HG02678 (cell line): ENCODE results near the gene CREG2.

Experiments
- ATAC-seq: cut with Tn5 transposase; IDR thresholded peaks from one replicate; pipeline ENCODE4 v1.9.1; 2021; ENCODE audit warnings: mild to moderate bottlenecking, moderate library complexity; ENCODE audit not compliant: unreplicated experiment

The CREG2 gene, protein sequence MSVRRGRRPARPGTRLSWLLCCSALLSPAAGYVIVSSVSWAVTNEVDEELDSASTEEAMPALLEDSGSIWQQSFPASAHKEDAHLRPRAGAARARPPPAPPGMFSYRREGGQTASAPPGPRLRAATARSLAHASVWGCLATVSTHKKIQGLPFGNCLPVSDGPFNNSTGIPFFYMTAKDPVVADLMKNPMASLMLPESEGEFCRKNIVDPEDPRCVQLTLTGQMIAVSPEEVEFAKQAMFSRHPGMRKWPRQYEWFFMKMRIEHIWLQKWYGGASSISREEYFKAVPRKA

DNA sequence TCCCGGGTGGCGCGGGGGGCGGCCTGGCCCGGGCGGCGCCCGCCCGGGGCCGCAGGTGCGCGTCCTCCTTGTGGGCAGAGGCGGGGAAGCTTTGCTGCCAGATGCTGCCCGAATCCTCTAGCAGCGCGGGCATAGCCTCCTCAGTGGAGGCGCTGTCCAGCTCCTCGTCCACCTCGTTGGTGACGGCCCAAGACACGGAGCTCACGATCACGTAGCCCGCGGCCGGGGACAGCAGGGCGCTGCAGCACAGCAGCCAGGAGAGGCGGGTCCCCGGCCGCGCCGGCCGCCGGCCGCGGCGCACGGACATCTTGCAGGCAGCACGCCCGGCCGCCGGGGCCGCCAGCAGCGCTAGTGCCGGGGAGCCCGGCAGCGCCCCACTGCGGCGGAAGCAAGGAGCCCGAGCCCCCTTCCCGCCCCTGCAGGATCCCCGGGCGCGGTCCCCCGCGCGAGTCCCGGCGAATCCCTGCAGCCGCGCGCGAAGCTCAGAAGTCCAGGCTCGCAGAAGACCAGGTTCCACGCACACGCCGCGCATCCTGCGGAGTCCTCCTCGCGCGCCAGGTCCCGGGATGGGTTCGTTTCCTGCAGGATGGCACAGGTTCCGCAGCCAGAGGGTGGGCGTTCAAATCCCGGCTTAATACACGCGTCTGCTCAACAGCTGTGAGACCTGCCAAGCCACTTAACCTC lies at the start of gene CREG2:
CREG2 (minus strand) TSS at position 353 of the 684 bp plus-strand sequence; CDS start at position 307, 46 bp downstream.
- no peak for ATAC-seq

DNA sequence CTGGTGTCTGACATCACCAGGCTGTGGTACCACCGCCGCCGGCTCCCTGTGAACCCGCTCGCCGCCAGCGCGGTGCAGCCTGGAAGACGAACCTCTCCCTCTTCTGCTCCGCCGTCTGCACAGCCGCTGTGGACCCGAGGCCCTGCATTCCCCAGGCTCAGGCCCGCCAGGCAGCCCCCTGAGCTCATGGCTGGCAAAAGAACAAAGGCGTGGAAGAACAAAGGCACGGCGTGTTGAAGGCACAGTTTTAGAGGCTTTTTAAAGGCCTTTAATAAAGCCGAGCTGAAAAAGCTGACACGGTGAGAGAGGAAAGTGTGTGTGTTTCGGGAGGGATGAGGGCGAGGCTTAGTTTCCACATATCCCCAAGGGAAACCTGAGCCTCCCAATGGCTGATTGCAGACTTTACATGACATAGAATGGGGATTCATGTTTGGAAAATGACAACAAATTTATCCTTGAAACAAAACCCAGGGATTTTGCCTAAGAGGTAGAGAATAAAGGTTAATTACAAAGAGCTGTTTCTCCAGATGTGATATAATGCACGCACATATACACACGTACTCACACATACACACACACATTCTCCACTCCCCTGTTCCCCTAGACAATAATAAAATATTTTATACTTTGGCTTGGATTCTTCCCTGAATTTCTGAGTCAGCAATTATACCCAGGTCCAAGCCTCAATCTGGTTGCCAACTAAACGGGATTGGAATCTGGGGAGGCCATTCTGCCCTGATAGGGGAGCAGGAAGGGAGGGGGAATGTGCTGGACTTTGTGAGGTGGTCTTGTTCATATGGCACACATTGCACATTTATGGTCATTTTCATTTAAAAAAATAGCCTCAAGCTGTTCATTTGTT lies 47.9 kb upstream of the CREG2 start:
- ATAC-seq = no peak

DNA sequence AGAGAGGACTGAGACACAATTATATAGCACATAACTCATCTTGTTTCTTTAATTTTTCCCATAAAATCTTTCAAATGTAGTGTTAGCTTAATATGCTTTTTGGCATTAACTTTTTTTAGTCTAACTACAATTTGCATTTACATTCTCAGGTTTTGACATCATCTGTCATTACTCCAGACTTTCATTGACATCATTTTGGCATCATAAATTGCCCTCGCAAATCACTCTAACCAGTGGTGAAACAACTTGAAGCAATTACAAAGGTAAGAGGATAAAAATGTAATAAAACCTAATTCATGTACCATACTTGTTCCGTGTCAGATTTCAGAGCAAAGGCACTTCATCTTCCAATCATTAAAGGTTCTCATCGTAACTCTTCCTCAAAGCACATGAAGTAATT lies 46.2 kb upstream of the CREG2 start:
- no peak for ATAC-seq

DNA sequence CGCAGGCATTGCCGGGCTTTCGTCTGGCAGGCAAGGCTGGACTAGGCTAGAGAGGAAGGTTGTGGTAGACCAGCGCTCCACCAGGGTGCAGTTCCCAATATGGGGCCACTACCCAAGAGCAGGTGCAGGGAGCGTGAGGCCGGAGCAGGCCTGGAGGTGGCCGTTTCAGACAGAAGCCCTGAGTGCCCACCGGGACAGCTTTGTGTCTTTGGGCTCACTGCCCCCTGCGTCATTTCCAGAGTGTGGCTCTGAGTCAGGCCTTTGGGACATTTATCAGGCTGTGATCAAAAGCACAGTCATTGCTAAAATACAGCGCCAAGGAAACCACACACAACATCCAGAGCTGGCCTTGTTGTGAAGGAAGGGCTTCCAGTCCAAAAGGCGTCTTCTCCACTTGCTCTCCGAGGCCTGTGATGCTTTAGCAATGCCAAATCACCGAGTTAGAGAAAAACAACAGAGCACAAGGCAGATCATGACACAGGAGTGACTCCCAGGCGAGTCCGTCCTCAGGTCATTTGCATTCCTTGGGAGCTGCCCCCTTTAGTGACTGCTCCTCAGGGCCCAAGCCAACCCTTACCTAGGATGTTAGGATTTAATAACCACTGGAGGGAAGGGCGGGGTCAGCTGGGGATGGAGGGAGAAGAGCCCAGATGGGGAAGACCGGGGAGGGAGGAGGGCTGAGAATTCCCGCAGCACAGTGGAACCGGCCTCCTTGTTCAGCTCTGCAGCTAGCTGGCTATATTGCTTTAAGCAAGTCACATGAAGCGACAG lies 45.3 kb upstream of the CREG2 start:
- no peak for ATAC-seq

DNA sequence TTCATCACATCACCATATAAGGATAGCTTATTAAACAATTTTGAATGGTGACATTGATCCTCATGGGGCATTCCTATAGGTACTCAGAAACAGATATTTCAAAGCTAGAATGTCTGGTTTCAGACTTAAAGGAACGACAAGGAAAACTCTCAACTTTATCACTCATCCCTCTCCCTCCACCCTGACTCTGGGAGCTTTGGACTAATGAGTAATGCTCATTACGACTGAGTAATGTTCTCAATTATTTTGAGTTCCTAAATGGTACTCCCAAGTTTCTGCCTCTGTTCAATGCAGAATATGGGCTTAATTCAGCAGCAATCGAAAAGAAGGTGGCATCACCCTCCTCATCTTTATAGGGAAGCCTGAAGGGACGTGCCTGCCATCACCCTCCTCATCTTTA lies 44.2 kb upstream of the CREG2 start:
- ATAC-seq = no peak

DNA sequence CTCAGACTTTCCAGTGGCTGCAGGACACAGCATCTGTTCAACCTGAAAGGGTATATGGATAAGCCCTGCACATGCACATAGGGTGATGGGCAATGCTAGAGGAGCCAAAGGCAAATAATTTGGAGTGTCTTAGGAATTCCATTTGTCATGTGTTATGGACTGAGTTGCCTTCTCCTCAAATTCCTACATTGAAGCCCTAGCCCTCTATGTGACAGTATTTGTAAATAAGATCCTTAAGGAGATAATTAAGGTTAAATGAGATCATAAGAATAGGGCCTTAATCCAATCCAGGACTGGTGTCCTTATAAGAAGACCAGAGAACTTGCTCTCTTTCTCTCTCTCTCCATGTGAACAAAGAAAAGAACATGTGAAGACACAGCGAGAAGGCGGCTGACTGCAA lies 42.9 kb upstream of the CREG2 start:
- no peak for ATAC-seq

DNA sequence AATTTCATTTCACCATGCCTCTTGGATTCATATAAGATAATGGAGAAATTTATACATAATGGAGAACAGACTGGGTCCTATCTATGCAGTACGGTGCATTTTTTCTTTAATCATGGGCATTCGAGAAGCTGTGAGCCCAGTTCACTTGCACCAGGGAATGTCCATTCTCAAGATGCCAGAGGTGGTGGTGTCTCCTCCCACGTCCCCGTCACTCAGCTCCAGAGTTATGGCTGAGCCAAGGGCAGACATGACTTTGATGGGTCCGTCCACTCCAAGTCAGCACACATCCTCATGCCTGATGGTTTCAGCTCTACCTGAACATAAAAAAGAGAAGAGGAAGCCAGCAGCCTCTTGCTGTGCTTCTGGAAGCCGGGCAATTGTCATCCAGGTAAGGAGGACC lies 42.1 kb upstream of the CREG2 start:
- ATAC-seq = no peak

DNA sequence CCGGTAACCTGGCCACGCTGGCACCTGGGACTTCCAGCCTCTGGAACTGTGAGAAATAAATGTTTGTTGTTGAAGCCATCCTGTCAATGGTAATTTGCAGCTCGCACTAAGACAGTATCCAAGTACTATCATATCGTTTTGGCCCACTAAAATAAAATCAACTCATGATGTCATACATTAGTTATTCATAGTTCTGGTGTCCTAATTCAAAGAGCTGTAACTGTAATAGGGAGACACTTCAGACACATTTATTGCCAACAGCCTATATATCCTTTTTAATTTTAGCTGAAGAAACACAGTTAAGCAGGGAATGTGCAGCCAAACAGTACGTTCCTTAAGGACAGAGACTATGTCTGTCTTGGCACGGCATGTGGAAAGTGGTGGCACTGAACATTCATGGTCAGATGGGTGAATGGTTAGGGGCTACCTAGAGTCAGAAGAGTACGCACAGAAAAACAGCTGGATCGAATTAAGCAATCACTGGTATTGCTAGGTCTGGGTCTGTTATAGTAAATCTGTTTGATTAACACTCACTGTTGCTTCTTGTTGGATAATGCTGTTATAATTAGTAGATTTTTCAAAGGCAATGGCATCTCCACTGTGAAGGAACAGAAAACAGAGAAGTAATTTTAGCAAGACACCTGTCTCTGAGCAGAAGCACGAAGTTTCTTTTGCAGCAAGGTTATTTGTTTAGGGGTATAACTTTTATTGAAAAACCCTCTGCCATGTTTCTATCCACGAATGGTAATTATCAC lies 41.3 kb upstream of the CREG2 start:
- no peak for ATAC-seq

DNA sequence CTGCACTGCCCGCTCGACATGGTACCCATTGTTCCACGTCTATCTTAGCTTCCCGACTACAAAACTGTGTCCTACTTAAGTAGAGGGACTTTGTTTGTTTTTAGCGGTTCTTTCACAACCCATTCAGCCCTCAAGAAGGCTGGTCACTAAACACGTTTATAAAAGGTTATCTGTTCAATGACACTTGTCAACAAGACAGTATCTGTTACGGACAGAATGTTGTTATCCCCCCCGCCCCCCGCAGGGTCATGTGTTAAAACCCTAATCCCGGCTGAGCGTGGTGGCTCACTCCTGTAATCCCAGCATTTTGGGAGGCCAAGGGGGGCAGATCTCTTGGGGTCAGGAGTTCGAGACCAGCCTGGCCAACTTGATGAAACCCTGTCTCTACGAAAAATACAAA lies 40.4 kb upstream of the CREG2 start:
- ATAC-seq = no peak

DNA sequence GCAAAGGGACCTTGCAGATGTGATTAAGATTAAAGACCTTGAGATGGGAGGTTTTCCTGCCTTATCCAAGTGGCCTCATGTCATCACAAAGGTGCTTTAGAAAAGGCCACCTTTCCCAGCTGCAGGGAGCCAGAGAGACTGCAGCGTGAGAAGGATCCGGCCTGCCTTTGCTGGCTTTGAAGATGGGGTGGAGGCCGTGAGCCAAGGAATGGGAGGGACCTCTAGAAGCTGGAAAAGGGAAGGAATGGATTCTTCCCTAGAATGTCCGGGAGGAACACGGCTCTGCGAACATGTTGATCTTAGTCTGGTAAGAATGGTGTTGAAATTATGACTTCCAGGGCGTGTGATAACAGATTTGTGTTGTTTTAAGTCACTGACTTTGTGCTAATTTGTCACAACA lies 39.9 kb upstream of the CREG2 start:
- no peak for ATAC-seq

DNA sequence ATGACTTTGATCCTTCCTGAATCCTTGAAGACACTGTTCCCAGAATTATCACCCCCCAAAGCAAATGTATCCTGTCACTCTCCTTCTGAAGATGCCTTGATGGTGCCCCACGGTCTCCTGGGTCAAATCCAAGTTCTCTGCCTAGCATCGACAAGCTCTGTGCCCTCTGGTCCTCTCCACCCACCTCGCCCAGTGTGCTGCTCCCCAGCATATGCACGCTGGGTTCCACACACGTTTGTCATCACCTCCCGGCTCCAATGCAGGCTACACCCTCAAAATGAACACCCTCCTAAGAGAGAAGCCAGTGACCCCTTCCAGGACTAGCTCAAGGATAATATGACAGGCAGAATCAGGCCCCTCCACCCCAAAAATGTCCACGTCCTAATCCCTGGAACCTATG lies 39.5 kb upstream of the CREG2 start:
- ATAC-seq = no peak

DNA sequence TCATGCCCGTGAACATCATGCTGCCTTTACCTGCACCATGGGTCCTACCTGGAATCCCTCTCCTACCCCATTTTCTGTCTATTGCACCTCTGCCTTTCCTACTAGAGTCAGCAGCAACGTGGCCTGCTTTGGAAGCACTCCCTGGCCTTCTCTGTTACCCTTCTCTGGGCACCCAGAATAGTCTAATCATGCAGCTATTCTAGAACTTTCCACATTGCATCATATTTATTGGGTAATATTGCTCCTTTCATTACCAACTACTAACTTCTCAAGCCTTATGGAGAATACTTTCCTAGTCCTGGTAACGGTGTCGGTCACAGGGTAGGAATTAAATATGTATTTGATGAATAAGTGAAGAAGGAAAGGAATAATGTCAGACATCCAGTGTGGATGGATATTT lies 33.3 kb upstream of the CREG2 start:
- no peak for ATAC-seq

DNA sequence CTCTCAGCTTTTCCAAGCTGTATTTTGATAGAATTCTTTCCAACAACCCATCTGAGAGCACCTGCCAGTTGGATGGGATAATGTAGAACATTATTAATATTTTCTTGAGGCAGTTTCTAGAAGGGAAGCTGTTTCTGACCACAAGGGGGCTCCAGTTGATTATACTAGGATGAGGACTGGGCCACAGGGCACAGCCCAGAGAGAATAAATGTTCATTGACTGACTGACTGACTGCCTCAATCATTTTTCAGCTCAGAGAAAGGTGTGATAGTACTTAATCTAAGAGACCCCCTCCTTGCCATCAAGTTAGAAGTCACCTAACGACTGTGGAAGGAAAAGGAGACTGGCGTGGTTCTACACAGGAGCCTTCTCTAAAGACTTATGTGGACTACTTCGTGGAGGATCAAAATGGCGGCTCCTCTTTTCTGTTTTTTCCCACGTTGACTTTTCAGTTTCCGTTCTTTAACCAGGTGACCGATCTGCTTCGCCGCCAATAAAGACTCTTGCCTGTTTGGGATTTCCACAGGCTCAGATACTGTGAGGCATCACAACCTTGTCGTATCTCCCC lies 31.9 kb upstream of the CREG2 start:
- ATAC-seq = no peak

DNA sequence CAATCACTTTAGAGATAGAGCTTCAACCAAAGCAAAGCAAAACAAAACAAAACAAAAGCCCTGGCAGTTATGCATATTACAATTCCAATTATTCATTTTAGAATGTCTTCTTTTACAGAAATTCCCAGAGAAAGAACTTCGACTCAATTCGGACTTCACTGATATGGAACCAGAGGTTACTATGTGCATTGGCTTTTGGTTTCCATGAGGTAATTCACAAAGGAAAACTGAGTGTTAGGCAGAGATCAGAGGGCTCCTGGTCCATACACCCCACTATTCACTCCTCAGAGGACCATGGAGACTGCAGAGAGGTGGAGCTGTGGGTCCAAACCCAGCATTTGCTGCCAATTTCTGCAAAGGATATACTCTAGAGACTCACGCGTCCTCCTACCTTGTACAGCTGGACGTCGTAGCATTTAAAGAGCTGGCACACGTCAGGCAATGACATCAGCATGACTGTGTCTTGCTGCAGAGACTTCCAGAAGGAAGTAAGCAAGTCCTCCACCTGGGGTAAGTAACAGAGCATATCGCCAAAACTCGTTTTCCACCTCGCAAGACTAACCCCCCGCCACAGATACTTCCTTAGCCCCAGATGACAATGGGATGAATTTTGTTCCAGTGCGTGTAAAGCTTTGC lies 31.3 kb upstream of the CREG2 start:
- no peak for ATAC-seq

DNA sequence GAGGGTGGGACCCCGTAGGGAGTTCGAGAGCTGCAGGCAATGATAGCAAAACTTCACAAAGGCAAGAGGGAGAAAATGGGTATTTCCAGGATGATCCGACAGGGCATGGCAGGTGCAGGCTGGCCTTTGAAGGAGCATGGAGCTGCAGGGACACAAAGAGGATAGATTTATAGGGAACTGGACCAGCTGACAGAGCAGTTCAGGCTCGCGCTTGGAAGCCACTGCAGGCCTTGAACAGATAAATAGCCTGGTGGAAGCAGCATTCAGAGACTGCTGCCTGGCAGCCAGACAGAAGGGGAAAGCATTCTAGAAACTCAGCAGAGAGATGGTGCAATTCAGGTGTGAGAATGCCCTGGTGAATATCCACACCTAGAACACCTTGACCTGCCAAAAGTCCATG lies 29.3 kb upstream of the CREG2 start:
- no peak for ATAC-seq

DNA sequence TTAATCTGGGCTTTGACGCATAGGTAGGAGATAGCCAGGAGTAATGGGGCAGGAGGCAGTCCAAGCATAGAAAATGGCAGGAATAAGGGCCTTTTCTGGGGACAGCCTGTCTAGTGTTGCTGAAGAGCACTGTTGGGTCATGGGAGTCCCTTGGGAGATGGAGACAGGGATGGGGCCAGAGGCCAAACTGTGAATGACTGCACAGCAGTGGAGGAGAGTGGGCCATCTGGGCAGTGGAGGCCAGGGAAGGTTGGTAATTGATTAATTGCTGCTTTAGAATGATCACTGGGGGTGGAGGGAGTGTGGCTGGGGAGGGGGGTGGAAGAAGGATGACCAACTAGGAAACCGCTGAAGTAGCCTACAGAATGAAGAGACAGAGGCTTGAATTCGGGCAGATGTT lies 28.6 kb upstream of the CREG2 start:
- ATAC-seq = no peak

DNA sequence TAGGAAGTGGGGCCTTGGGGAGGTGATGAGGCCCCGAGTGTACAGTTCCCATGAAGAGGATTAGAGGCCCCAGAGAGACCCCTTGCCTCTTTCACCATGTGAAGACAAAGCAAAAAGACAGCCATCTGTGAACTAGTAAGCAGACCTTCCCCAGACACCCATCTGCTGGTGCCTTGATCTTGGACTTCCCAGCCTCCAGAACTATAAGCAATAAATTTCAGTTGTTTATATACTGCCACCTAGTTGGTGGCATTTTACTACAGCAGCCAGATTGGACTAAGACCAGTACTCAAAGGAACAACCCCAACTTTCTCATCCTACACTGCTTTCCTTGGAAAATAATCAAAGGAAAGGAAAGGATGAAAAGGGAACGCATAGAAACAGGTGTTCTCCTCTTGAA lies 27.9 kb upstream of the CREG2 start:
- no peak for ATAC-seq

DNA sequence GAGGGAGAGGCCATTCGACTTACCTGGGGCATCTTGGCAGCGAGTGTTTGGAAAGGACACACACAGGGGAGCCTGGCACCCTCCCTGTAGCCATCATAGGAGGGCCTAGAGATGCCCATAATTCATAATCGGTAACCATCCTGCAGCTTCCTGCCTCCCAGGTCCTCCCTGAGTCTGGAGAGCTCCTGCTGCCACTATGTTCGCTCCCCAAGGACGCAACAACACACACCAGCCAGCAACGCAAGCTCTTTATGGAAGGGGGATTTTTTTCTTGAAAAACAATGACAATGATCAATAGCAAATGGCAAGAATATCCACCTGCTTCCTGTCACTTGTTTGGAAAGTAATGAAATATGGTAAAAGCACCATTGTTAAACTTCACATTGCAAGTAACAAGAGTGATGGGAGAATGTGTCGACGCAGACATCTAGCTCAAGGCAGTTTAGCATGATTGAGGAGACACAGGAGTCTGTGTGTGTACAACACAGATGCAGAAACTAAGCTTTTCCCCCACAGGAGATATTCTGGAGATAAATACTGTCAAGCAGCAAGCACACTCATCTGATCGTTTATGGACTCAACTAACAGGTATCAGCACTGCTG lies 24.9 kb upstream of the CREG2 start:
- no peak for ATAC-seq

DNA sequence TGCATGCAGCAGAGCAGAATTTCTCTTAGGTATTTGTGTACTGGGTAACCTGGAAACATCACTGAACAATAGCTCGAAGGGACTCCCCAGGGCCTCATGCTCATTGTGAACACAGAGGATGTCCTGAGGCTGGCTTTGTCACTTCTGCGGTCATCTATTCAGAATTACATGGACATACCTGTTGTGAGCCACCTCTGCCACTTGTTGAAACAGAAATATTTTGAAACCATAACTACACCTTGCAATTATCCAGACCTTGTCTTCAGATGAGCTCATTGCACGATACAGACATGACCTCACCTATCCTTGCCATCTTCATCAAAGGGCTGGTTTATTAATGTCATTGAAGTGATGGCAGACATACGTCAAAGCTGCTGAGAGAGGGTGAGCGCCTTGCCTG lies 23.4 kb upstream of the CREG2 start:
- no peak for ATAC-seq
